ENCODE data around the gene PIK3R1. TPM values are rescaled to one million over a fixed set of nuclear protein-coding genes. Genes with fewer than 3 reads are reported as not detected.
A peak's percentile ranks its signal among the peaks of the same experiment; 100 is the strongest.

PIK3R1 gene
- total RNA-seq, 2 donors from 2014 or later = 71.6 to 81.2 TPM

DNA sequence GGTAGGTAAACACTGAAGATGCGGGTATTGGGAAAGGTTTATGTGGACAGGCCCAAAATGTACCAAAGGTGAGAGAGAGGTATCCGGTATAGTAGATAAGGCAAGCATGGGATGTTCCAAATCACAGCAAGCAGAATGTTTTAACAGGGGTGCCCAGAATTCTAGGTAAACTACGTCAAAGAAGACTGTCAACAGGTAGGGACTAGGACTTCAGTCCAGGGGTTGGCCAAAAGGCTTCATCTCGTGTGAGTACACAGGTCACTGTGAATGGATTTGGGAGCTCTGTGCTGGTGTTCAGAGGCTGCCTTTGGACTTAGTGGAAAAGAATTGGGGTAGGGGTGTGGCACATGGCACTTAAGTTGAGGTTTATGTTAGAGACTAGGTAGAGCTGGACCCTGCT lies 66.4 kb downstream of the PIK3R1 start:
- intact Hi-C loops (cut with DNase I) = loop anchor here (10.0 kb wide), 2 partner anchors 383 to 443 kb away; no protein-coding TSS in a partner anchor
- TF ChIP-seq, protein P1, sequence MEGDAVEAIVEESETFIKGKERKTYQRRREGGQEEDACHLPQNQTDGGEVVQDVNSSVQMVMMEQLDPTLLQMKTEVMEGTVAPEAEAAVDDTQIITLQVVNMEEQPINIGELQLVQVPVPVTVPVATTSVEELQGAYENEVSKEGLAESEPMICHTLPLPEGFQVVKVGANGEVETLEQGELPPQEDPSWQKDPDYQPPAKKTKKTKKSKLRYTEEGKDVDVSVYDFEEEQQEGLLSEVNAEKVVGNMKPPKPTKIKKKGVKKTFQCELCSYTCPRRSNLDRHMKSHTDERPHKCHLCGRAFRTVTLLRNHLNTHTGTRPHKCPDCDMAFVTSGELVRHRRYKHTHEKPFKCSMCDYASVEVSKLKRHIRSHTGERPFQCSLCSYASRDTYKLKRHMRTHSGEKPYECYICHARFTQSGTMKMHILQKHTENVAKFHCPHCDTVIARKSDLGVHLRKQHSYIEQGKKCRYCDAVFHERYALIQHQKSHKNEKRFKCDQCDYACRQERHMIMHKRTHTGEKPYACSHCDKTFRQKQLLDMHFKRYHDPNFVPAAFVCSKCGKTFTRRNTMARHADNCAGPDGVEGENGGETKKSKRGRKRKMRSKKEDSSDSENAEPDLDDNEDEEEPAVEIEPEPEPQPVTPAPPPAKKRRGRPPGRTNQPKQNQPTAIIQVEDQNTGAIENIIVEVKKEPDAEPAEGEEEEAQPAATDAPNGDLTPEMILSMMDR (IDR thresholded peaks at IDR 0.05) = no peak
- no peak for TF ChIP-seq POLR2AphosphoS5 (IDR thresholded peaks at IDR 0.05)
- TF ChIP-seq POLR2A (IDR thresholded peaks at IDR 0.05) = no peak
- DNase-seq (ENCODE audit: low spot score) = no peak
- WGBS = 82% methylated on average over 4 of the region's 4 CpGs
- H3K36me3 ChIP-seq = peaks cover 3 to 4% of the 10 kb centered on the region in 2 donors
- H3K4me3 ChIP-seq = no peak overlapping the region
- no peak overlapping the region for H3K27ac ChIP-seq
- peaks cover 1% of the 10 kb centered on the region for H3K4me1 ChIP-seq (replicated peaks)
- no peaks in the 10 kb centered on the region for H3K27me3 ChIP-seq (replicated peaks; ENCODE audit: insufficient read depth)
- H3K9me3 ChIP-seq = no peaks in the 10 kb centered on the region

DNA sequence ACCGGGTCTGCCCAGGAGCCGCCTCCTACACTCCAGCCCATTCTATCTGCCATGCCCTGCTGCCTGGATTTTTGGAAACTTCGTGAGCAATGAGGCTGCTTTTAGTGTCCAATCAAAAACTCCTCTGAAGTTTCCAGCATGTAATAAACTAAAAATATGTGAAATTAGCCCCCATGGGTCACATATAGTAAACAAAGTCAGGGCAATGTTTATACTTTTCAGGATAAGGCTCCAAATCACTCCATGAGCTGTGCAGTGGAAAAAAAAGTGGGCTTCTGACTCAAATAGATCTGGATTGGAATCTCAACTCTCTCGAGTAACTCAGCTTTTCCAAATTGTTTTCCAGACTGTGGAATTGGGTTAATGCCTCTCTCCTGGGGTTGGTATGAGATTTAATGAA lies 68.2 kb downstream of the PIK3R1 start:
- Histone ChIP-seq H3K27me3 (replicated peaks; ENCODE audit: insufficient read depth) (no peaks in the 10 kb centered on the region), H3K27ac (no peak overlapping the region), H3K9me3 (no peaks in the 10 kb centered on the region), H3K36me3 (peaks cover 3 to 4% of the 10 kb centered on the region in 2 donors), H3K4me1 (replicated peaks) (peaks cover 9% of the 10 kb centered on the region), H3K4me3 (no peak overlapping the region)
- no peak for DNase-seq (ENCODE audit: low spot score)
- WGBS = 76% methylated on average over 4 of the region's 4 CpGs
- TF ChIP-seq POLR2A (IDR thresholded peaks at IDR 0.05) = no peak
- no peak for TF ChIP-seq POLR2AphosphoS5 (IDR thresholded peaks at IDR 0.05)
- TF ChIP-seq, protein P1 (IDR thresholded peaks at IDR 0.05) = no peak
- intact Hi-C loops (cut with DNase I) = loop anchor here (10.0 kb wide), 2 partner anchors 381 to 441 kb away; no protein-coding TSS in a partner anchor

DNA sequence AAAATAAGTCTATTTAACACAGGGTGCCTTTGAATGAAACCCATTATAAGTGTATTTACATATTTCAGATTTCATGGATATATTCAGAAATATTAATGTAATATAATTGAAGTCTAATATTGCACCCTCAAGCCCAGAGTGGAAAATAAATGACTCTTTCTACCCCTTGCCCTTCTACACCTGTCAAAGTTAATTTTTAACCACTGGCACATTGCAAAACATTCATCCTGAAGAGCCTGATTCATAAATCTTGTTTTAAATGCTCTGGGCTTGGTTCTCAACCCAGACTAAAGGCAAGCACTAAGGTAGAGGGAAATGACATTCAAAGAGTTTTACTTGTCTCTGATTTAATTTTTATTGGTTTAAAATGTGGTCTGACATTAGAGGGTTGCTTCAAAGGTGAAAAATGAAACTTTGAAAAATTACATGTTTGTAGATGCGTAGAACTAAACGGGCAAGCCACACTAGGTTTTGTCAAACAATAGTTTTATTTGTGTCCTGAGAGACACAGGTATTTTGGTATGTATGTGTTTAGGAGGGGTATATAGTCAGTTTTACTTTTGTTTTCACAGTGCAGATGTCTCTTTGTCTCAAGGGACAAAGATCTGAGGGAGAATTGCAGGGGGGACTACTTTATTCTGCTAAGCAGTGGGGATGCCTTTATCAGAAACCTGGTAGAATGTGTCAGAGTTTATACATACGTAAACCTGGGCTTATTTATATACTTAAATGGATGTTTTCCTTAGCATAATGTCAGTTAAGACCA lies 69.7 kb downstream of the PIK3R1 start:
- TF ChIP-seq POLR2AphosphoS5 (IDR thresholded peaks at IDR 0.05) = no peak
- TF ChIP-seq POLR2A (IDR thresholded peaks at IDR 0.05) = no peak
- TF ChIP-seq, protein P1 (IDR thresholded peaks at IDR 0.05) = no peak
- WGBS = 45% methylated on average over 3 of the region's 3 CpGs
- Histone ChIP-seq H3K27ac (peak overlapping the region; percentile 21 to 31), H3K9me3 (no peaks in the 10 kb centered on the region), H3K4me1 (replicated peaks) (peaks cover 9% of the 10 kb centered on the region), H3K36me3 (no peaks in the 10 kb centered on the region), H3K4me3 (no peak overlapping the region), H3K27me3 (replicated peaks; ENCODE audit: insufficient read depth) (no peaks in the 10 kb centered on the region)
- intact Hi-C loops (cut with DNase I) = loop anchor here (5.0 to 10.0 kb wide), 4 partner anchors 172 to 722 kb away; no protein-coding TSS in a partner anchor
- no peak for DNase-seq (ENCODE audit: low spot score)

DNA sequence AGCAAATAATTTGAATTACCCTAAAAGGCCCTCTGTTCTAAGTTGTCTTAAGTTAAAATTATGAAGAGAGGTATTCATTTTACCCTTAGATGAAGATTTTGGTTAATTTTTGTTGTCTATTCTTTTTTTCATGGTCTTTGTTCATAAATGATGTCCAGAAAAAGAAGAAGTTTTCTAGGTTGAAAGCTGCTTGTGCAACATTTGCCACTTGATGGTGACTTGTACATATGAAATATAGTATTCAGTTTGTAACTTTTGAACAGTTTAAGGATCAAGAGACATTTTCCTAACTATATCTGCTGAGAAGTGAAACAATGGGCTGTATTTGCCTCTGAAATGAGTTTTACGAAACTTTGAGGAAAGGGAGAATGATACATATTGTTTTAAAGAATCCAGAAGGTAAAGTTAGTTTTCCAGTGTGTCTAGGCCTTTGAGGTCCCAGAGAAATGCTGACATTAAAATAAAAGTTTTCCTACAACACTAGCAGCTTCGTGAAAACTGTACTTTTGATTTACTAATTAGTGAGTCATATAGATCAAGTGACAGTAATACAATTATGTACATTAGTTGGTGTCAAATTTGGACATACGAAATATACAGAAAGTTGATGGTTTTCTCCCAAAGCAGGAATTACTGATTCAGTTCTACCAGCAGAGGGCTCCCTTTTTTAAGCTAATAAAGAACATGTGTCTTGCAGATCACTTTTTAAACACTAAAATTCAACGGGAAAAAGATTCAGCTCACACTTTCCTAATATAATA lies 70.5 kb downstream of the PIK3R1 start:
- TF ChIP-seq POLR2A (IDR thresholded peaks at IDR 0.05) = no peak
- TF ChIP-seq, protein P1 (IDR thresholded peaks at IDR 0.05) = peak; percentile 63 to 89 (median 86)
- peak; percentile 20 for TF ChIP-seq POLR2AphosphoS5 (IDR thresholded peaks at IDR 0.05)
- WGBS = 8% methylated on average over 4 of the region's 4 CpGs
- no peak overlapping the region for H3K4me3 ChIP-seq
- intact Hi-C loops (cut with DNase I) = loop anchor here (2.0 to 10.0 kb wide), 5 partner anchors 171 to 721 kb away; no protein-coding TSS in a partner anchor
- H3K27ac ChIP-seq = peak overlapping the region; percentile 21 to 31
- H3K9me3 ChIP-seq = no peaks in the 10 kb centered on the region
- no peaks in the 10 kb centered on the region for H3K27me3 ChIP-seq (replicated peaks; ENCODE audit: insufficient read depth)
- no peak for DNase-seq (ENCODE audit: low spot score)
- no peaks in the 10 kb centered on the region for H3K36me3 ChIP-seq
- H3K4me1 ChIP-seq (replicated peaks) = peaks cover 9% of the 10 kb centered on the region

All from prostate gland (tissue), 2 donors.